ENCODE results near the gene ME3.

Gene ME3

DNA sequence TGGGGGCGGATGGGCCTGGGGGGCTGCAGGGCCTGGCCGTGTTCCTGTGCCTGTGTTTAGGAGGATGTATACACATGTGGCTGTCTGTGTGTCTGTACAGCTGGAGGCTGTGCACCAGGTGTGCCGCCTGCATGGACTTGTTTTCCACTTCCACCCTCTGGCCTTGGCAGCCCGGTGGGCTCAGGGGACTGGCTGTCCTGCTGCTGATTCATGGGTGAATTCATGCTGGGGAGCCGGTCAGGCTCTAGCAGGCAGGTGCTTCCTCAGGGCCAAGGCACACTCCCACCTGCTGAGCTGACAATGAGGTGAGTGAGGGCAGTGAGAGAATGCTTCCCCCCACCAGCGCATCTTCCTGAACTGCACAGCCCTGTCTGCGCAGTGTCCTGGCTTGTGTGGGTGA, 209.3 kb downstream of the ME3 start:
- Histone ChIP-seq H3K27me3 (ENCODE audit: insufficient read depth, poor library complexity, severe bottlenecking) (no peaks in the 10 kb centered on the region), H3K27ac (replicated peaks) (no peak overlapping the region), H3K4me3 (replicated peaks; ENCODE audit: insufficient read depth, low read length) (no peak overlapping the region)
- no peak for DNase-seq (ENCODE audit: low read depth in 1 of 2, low spot score in 1 of 2)
- TF ChIP-seq REST (IDR thresholded peaks at IDR 0.05; ENCODE audit: insufficient replicate concordance, low read depth) (no peak), CTCF (IDR thresholded peaks at IDR 0.05; ENCODE audit: insufficient read depth, low read length) (no peak), GABPA (IDR thresholded peaks at IDR 0.05; ENCODE audit: low read depth) (no peak), POLR2AphosphoS5 (IDR thresholded peaks at IDR 0.05; ENCODE audit: low read depth) (no peak), SPI1 (IDR thresholded peaks at IDR 0.05; ENCODE audit: borderline replicate concordance, low read depth) (no peak)

DNA sequence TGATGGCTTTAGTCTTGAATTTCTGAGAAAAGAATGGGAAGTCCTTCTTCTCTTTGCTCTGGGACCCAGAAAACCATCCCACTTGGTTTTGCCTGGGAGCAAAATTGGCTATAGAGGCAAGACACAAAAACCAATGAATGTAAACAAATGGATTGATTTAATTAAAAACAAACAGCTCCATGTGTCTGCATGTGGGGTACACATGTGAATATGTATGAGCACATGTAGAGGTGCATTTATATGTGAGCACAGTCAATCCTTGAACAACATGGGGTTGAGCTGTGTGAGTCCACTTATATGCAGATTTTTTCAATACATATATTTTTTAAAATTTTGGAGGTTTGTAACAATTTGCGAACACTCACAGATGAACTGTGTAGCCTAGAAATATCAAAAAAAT, 210.5 kb downstream of the ME3 start:
- no peak for DNase-seq (ENCODE audit: low read depth in 1 of 2, low spot score in 1 of 2)
- H3K27ac ChIP-seq (replicated peaks): no peak overlapping the region
- H3K4me3 ChIP-seq (replicated peaks; ENCODE audit: insufficient read depth, low read length): no peak overlapping the region
- no peak for TF ChIP-seq REST (IDR thresholded peaks at IDR 0.05; ENCODE audit: insufficient replicate concordance, low read depth)
- no peak for TF ChIP-seq SPI1 (IDR thresholded peaks at IDR 0.05; ENCODE audit: borderline replicate concordance, low read depth)
- no peak for TF ChIP-seq CTCF (IDR thresholded peaks at IDR 0.05; ENCODE audit: insufficient read depth, low read length)
- TF ChIP-seq POLR2AphosphoS5 (IDR thresholded peaks at IDR 0.05; ENCODE audit: low read depth): no peak
- no peak for TF ChIP-seq GABPA (IDR thresholded peaks at IDR 0.05; ENCODE audit: low read depth)
- H3K27me3 ChIP-seq (ENCODE audit: insufficient read depth, poor library complexity, severe bottlenecking): no peaks in the 10 kb centered on the region

DNA sequence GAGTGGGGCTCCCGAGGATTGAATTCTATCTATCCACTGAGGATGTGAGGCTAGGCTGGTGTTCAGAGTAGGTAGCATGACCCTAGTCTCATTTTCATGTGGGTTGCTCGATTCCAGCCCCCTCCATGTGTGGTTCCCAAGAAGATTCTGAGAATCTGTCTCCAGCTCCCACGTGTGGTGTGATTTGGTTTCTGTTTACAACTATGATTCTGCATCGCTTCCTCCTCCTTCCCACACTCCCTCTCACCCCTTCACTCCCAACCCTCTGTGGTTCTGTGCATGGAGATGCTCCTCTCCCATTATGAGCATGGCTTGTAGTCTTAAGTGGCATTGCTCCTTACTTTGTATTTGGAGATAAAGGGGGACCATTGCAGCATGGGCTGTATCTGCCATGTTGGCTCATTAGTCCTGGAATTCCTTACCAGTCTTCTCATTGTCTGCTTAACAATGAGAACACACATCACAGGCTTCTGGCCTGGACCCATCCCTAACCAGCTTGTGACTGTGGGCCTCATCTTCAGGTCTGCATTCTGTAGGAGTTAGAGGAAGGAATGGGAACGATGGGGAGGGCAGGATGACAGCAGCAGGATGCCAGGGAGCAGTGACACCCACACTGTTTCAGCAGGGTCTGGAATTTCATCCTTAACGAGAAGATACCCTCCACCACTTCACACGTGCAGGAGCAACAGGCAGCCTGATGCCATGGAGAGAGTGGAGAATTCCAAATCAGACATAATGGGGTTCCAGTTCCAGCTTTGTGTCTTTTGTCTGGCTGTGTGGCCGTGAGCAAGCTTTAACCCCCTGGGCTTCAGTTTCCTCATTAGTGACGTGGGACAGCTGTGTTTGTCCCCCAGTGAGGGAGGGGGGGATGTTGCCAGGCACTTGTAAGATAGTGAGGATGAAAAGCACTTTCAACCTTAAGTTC, 211.7 kb downstream of the ME3 start:
- Histone ChIP-seq H3K27me3 (ENCODE audit: insufficient read depth, poor library complexity, severe bottlenecking) (no peaks in the 10 kb centered on the region), H3K27ac (replicated peaks) (no peak overlapping the region), H3K4me3 (replicated peaks; ENCODE audit: insufficient read depth, low read length) (no peak overlapping the region)
- DNase-seq (ENCODE audit: low read depth in 1 of 2, low spot score in 1 of 2): no peak
- TF ChIP-seq GABPA (IDR thresholded peaks at IDR 0.05; ENCODE audit: low read depth): no peak

DNA sequence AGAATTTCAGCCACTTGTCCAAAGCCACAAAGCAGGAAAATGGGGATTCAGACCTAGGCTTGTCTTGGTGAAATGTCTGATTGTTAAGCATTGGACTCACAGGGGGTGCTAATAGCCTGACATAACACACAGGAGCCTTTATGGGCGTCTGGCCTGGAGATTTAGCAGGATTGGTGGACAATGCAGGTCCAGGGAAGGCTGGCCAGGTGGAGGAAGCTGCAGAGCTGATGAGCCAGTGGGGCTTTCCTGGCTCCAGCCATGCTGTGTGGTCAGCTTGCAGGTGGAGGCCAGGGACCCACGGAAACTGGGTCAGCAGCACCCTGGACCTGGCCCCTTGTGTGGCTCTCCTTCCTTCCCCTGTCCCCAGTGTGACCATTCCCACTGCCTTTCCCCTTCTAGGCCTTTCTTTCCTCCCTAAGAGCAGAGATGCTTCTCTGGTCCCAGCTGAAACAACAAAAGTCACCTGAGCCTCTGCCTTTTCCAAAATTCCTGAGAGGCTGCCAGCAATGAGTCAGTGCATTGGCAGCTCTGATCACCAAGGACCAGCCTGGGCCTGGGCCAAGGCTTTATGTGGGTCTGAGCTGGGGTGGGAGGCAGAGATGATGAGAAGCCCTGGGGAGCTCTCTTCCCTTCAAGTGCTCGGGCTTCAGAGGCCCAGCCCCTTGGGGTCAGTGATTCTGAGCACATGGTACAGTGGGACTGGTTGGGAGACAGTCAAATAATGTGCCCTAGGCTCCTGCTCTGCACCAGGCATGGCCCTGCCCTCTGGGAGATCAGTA, 212.5 kb downstream of the ME3 start:
- Histone ChIP-seq H3K4me3 (replicated peaks; ENCODE audit: insufficient read depth, low read length) (no peak overlapping the region), H3K27me3 (ENCODE audit: insufficient read depth, poor library complexity, severe bottlenecking) (no peaks in the 10 kb centered on the region), H3K27ac (replicated peaks) (no peak overlapping the region)
- DNase-seq (ENCODE audit: low read depth in 1 of 2, low spot score in 1 of 2): no peak
- TF ChIP-seq CTCF (IDR thresholded peaks at IDR 0.05; ENCODE audit: insufficient read depth, low read length) (no peak), GABPA (IDR thresholded peaks at IDR 0.05; ENCODE audit: low read depth) (no peak), REST (IDR thresholded peaks at IDR 0.05; ENCODE audit: insufficient replicate concordance, low read depth) (no peak), SPI1 (IDR thresholded peaks at IDR 0.05; ENCODE audit: borderline replicate concordance, low read depth) (no peak), POLR2AphosphoS5 (IDR thresholded peaks at IDR 0.05; ENCODE audit: low read depth) (no peak)

Measured in HL-60 (cell line).